ENCODE measurements around the gene KRTAP10-1. TPM values are rescaled to one million over a fixed set of nuclear protein-coding genes. Genes with fewer than 3 reads are reported as not detected.

The KRTAP10-1 gene
- polyA plus RNA-seq, 1 donor (not counting 4 experiments of a cell fraction or from before 2014, with no cell fraction given), result not detected

GRCh38 chr21:44523567-44524413 is 16.2 kb downstream of the KRTAP10-1 start:
- H4K20me1 ChIP-seq (ENCODE audit: control insufficient read depth, extremely low read depth, insufficient read depth, low read length), result no peaks in the 10 kb centered on the region
- H3K9me3 ChIP-seq (ENCODE audit: control insufficient read depth, low read depth, low read length), result peaks cover 27% of the 10 kb centered on the region
- H3K36me3 ChIP-seq (ENCODE audit: control insufficient read depth in 2 of 2, extremely low read depth in 1 of 2, insufficient read depth in 2 of 2, low read length in 2 of 2), result no peaks in the 10 kb centered on the region
- no peaks in the 10 kb centered on the region for H3K27me3 ChIP-seq (ENCODE audit: control insufficient read depth, extremely low read depth, insufficient read depth, low read length)
- no peak overlapping the region for H3K9ac ChIP-seq (ENCODE audit: control insufficient read depth, extremely low read depth, insufficient read depth, low read length)
- no peak overlapping the region for H3K27ac ChIP-seq (ENCODE audit: control insufficient read depth, insufficient read depth, low read length)
- no peak overlapping the region for H3K4me3 ChIP-seq (ENCODE audit: control insufficient read depth in 2 of 3, extremely low read depth in 1 of 3, insufficient read depth in 2 of 3, low read depth in 1 of 3, low read length in 3 of 3)
- no peaks in the 10 kb centered on the region for H3K9me1 ChIP-seq (ENCODE audit: control insufficient read depth, extremely low read depth, insufficient read depth, low read length)
- no peak overlapping the region for H2AFZ ChIP-seq (ENCODE audit: control insufficient read depth, low read length)
- no peaks in the 10 kb centered on the region for H3K4me1 ChIP-seq (ENCODE audit: control insufficient read depth, extremely low read depth, insufficient read depth, low read length)
- dilution Hi-C loops (cut with MboI; ENCODE audit: extremely low pct_ligation_motif_present, low sequenced_read_pairs), result no loop called here
- FAIRE-seq (no peak), DNase-seq (ENCODE audit: low read depth, low spot score) (no peak)
- no peak overlapping the region for H3K4me2 ChIP-seq (ENCODE audit: control insufficient read depth, extremely low read depth, insufficient read depth, low read depth, low read length)
- no peaks in the 10 kb centered on the region for H3K79me2 ChIP-seq (ENCODE audit: control insufficient read depth, insufficient read depth, low read length)
- TF ChIP-seq EZH2 (IDR thresholded peaks at IDR 0.05; ENCODE audit: low read length) (no peak), CTCF (optimal IDR thresholded peaks at IDR 0.05 in 1 of 3, IDR thresholded peaks at IDR 0.05 in 1 of 3, conservative IDR thresholded peaks at IDR 0.05 in 1 of 3; ENCODE audit: extremely low read depth in 1 of 3, insufficient read depth in 2 of 3, low read length in 3 of 3) (no peak)

- H3K4me2 ChIP-seq (ENCODE audit: control insufficient read depth, extremely low read depth, insufficient read depth, low read depth, low read length), result no peak overlapping the region
- FAIRE-seq (no peak), DNase-seq (ENCODE audit: low read depth, low spot score) (no peak)
- TF ChIP-seq CTCF (optimal IDR thresholded peaks at IDR 0.05 in 1 of 3, IDR thresholded peaks at IDR 0.05 in 1 of 3, conservative IDR thresholded peaks at IDR 0.05 in 1 of 3; ENCODE audit: extremely low read depth in 1 of 3, insufficient read depth in 2 of 3, low read length in 3 of 3) (no peak), EZH2 (IDR thresholded peaks at IDR 0.05; ENCODE audit: low read length) (no peak)
- H3K9me1 ChIP-seq (ENCODE audit: control insufficient read depth, extremely low read depth, insufficient read depth, low read length), result no peaks in the 10 kb centered on the region
- H3K36me3 ChIP-seq (ENCODE audit: control insufficient read depth in 2 of 2, extremely low read depth in 1 of 2, insufficient read depth in 2 of 2, low read length in 2 of 2), result no peaks in the 10 kb centered on the region
- no peaks in the 10 kb centered on the region for H3K4me1 ChIP-seq (ENCODE audit: control insufficient read depth, extremely low read depth, insufficient read depth, low read length)
- H3K9ac ChIP-seq (ENCODE audit: control insufficient read depth, extremely low read depth, insufficient read depth, low read length), result no peak overlapping the region
- no peaks in the 10 kb centered on the region for H3K79me2 ChIP-seq (ENCODE audit: control insufficient read depth, insufficient read depth, low read length)
- H3K9me3 ChIP-seq (ENCODE audit: control insufficient read depth, low read depth, low read length), result peaks cover 27% of the 10 kb centered on the region
- H3K4me3 ChIP-seq (ENCODE audit: control insufficient read depth in 2 of 3, extremely low read depth in 1 of 3, insufficient read depth in 2 of 3, low read depth in 1 of 3, low read length in 3 of 3), result no peak overlapping the region
- no peak overlapping the region for H2AFZ ChIP-seq (ENCODE audit: control insufficient read depth, low read length)
- no peaks in the 10 kb centered on the region for H3K27me3 ChIP-seq (ENCODE audit: control insufficient read depth, extremely low read depth, insufficient read depth, low read length)
- dilution Hi-C loops (cut with MboI; ENCODE audit: extremely low pct_ligation_motif_present, low sequenced_read_pairs), result no loop called here
- H3K27ac ChIP-seq (ENCODE audit: control insufficient read depth, insufficient read depth, low read length), result no peak overlapping the region
- H4K20me1 ChIP-seq (ENCODE audit: control insufficient read depth, extremely low read depth, insufficient read depth, low read length), result no peaks in the 10 kb centered on the region
Observed at GRCh38 chr21:44522753-44523204, 17.2 kb downstream of the KRTAP10-1 start.
